Measurements from ENCODE around the gene CFDP1.

CFDP1 gene

GRCh38 chr16:75432828-75433731 is at the start of gene CFDP1:
CFDP1 (minus strand) TSS chr16:75433503; CDS start chr16:75433352, 151 bp downstream.
- DNase-seq, result peak; percentile 95 to 98
- Histone ChIP-seq H3K36me3 (peaks cover 0 to 5% (median 0%) of the 10 kb centered on the region in 3 donors), H3K27me3 (no peaks in the 10 kb centered on the region), H3K4me1 (peaks cover 0 to 32% (median 12%) of the 10 kb centered on the region in 4 donors), H3K27ac (peak within 1 kb of the TSS; percentile 96 to 99), H3K9me3 (no peaks in the 10 kb centered on the region), H3K4me3 (peak within 1 kb of the TSS; percentile 73 to 92)
- TF ChIP-seq CTCF (IDR thresholded peaks at IDR 0.05), result no peak
- intact Hi-C loops (cut with DNase I; ENCODE audit: low total_unique reads), result no loop called here

- Histone ChIP-seq H3K36me3 (no peaks in the 10 kb centered on the region), H3K4me3 (no peak overlapping the region), H3K9me3 (no peaks in the 10 kb centered on the region), H3K27ac (no peak overlapping the region), H3K4me1 (no peaks in the 10 kb centered on the region), H3K27me3 (no peaks in the 10 kb centered on the region)
- DNase-seq, result no peak
- no peak for TF ChIP-seq CTCF (IDR thresholded peaks at IDR 0.05)
- intact Hi-C loops (cut with DNase I; ENCODE audit: low total_unique reads), result no loop called here
These were observed 49.3 kb upstream of the CFDP1 start for GRCh38 chr16:75482434-75483205.

GRCh38 chr16:75481475-75481874 is 48.2 kb upstream of the CFDP1 start:
- Histone ChIP-seq H3K36me3 (no peaks in the 10 kb centered on the region), H3K27ac (no peak overlapping the region), H3K4me3 (no peak overlapping the region), H3K9me3 (no peaks in the 10 kb centered on the region), H3K27me3 (no peaks in the 10 kb centered on the region), H3K4me1 (no peaks in the 10 kb centered on the region)
- intact Hi-C loops (cut with DNase I; ENCODE audit: low total_unique reads), result no loop called here
- DNase-seq, result peak in 1 of 2 donors; percentile 51
- TF ChIP-seq CTCF (IDR thresholded peaks at IDR 0.05), result no peak

- H3K27ac ChIP-seq, result no peak overlapping the region
- intact Hi-C loops (cut with DNase I; ENCODE audit: low total_unique reads), result loop anchor here (5.0 kb wide), 1 partner anchor 283 kb away; no protein-coding TSS in a partner anchor
- H3K4me3 ChIP-seq, result no peak overlapping the region
- no peak for TF ChIP-seq CTCF (IDR thresholded peaks at IDR 0.05)
- no peaks in the 10 kb centered on the region for H3K4me1 ChIP-seq
- no peak for DNase-seq
- H3K36me3 ChIP-seq, result no peaks in the 10 kb centered on the region
- H3K27me3 ChIP-seq, result no peaks in the 10 kb centered on the region
- H3K9me3 ChIP-seq, result no peaks in the 10 kb centered on the region
These were observed 46.2 kb upstream of the CFDP1 start for GRCh38 chr16:75479421-75479990.

- Histone ChIP-seq H3K9me3 (no peaks in the 10 kb centered on the region), H3K27me3 (no peaks in the 10 kb centered on the region), H3K27ac (no peak overlapping the region), H3K36me3 (no peaks in the 10 kb centered on the region), H3K4me3 (no peak overlapping the region), H3K4me1 (no peaks in the 10 kb centered on the region)
- DNase-seq, result no peak
- intact Hi-C loops (cut with DNase I; ENCODE audit: low total_unique reads), result loop anchor here (5.0 kb wide), 1 partner anchor 284 kb away; no protein-coding TSS in a partner anchor
- TF ChIP-seq CTCF (IDR thresholded peaks at IDR 0.05), result no peak
These were observed 45.4 kb upstream of the CFDP1 start for GRCh38 chr16:75478480-75479345.

Measured in tibial artery (tissue), 4 donors.